GM13977 (cell line): ENCODE data around the gene OSBPL2.

Experiments
- DNase-seq: peaks from one replicate; pipeline ENCODE4 v3.0.0; 2012; ENCODE audit warnings: low spot score
- CTCF ChIP-seq: IDR thresholded peaks from 2 replicates; pipeline ENCODE4 v1.5.1; 2012; ENCODE audit warnings: mild to moderate bottlenecking, control low read depth; ENCODE audit not compliant: insufficient read depth; ENCODE audit errors: extremely low read depth, missing control alignments
- in situ Hi-C: fragments of 300-500 bp; cut with MboI; formaldehyde crosslinking; loops from one replicate; pipeline ENCODE4 v1.12.0; 2022; ENCODE audit warnings: low sequenced_read_pairs, low pct_unique_long_range_greater_than_20kb, mixed read lengths, inconsistent platforms; ENCODE audit not compliant: unreplicated experiment

OSBPL2 gene

GRCh38 chr20:62307226-62308101, 69.1 kb downstream of the OSBPL2 start:
- TF ChIP-seq CTCF = no peak
- no peak for DNase-seq
- in situ Hi-C loops = loop anchor here (5.0 kb wide), 1 partner anchor 75 kb away; no protein-coding TSS in a partner anchor

GRCh38 chr20:62308102-62308822, 69.9 kb downstream of the OSBPL2 start:
- TF ChIP-seq CTCF = no peak
- no peak for DNase-seq
- in situ Hi-C loops = loop anchor here (5.0 kb wide), 1 partner anchor 74 kb away; no protein-coding TSS in a partner anchor

- in situ Hi-C loops = loop anchor here (5.0 kb wide), 1 partner anchor 73 kb away; no protein-coding TSS in a partner anchor
- DNase-seq = no peak
- TF ChIP-seq CTCF = no peak
Observed at GRCh38 chr20:62309198-62309944, 71.0 kb downstream of the OSBPL2 start.

GRCh38 chr20:62309947-62310756, 71.8 kb downstream of the OSBPL2 start:
- in situ Hi-C loops = loop anchor here (5.0 kb wide), 1 partner anchor 72 kb away; no protein-coding TSS in a partner anchor
- no peak for TF ChIP-seq CTCF
- DNase-seq = no peak

- no peak for TF ChIP-seq CTCF
- DNase-seq = no peak
- in situ Hi-C loops = no loop called here
Observed at GRCh38 chr20:62310757-62311121, 72.4 kb downstream of the OSBPL2 start.
